Right hindlimb (tissue), 1 donor: ENCODE measurements around the gene TRIM24.
"Not testable (repeated sequence)": the region's sequence is repeated elsewhere in the genome, so short reads cannot be mapped to it uniquely, and the experiment has no call there.

ENCODE experiments used
- DNase-seq: peaks from one replicate; pipeline ENCODE4 v3.0.0-alpha.2; 2018

TRIM24 gene

GRCh38 chr7:138460649-138461607, 869 bp downstream of the TRIM24 start:
- DNase-seq: peak; percentile 71

- not testable (repeated sequence) for DNase-seq
These were observed 3.2 kb downstream of the TRIM24 start for GRCh38 chr7:138463291-138463618.

GRCh38 chr7:138465046-138465445, 5.0 kb downstream of the TRIM24 start:
- no peak for DNase-seq

GRCh38 chr7:138466069-138466756, 6.2 kb downstream of the TRIM24 start:
- DNase-seq: not testable (repeated sequence)

- peak; percentile 41 for DNase-seq
These were observed 8.4 kb downstream of the TRIM24 start for GRCh38 chr7:138468244-138469123.

GRCh38 chr7:138470391-138471157, 10.5 kb downstream of the TRIM24 start:
- no peak for DNase-seq

- no peak for DNase-seq
These were observed 12.4 kb downstream of the TRIM24 start for GRCh38 chr7:138472292-138473079.

- DNase-seq: no peak
These were observed 15.3 kb downstream of the TRIM24 start for GRCh38 chr7:138475377-138475776.

- no peak for DNase-seq
These were observed 17.1 kb downstream of the TRIM24 start for GRCh38 chr7:138477081-138477578.

- no peak for DNase-seq
These were observed 17.5 kb downstream of the TRIM24 start for GRCh38 chr7:138477581-138477980.

GRCh38 chr7:138478499-138478908, 18.4 kb downstream of the TRIM24 start:
- DNase-seq: no peak

GRCh38 chr7:138480527-138480926, 20.5 kb downstream of the TRIM24 start:
- no peak for DNase-seq

GRCh38 chr7:138481447-138482380, 21.7 kb downstream of the TRIM24 start:
- no peak for DNase-seq

- no peak for DNase-seq
These were observed 23.5 kb downstream of the TRIM24 start for GRCh38 chr7:138483531-138483930.

GRCh38 chr7:138485508-138485907, 25.4 kb downstream of the TRIM24 start:
- DNase-seq: not testable (repeated sequence)

GRCh38 chr7:138489139-138489538, 29.1 kb downstream of the TRIM24 start:
- DNase-seq: not testable (repeated sequence)

- no peak for DNase-seq
These were observed 31.7 kb downstream of the TRIM24 start for GRCh38 chr7:138491612-138492386.

GRCh38 chr7:138492423-138492822, 32.4 kb downstream of the TRIM24 start:
- no peak for DNase-seq

- DNase-seq: no peak
These were observed 33.5 kb downstream of the TRIM24 start for GRCh38 chr7:138493535-138493934.
